ENCODE results near the gene OXER1.

DNA sequence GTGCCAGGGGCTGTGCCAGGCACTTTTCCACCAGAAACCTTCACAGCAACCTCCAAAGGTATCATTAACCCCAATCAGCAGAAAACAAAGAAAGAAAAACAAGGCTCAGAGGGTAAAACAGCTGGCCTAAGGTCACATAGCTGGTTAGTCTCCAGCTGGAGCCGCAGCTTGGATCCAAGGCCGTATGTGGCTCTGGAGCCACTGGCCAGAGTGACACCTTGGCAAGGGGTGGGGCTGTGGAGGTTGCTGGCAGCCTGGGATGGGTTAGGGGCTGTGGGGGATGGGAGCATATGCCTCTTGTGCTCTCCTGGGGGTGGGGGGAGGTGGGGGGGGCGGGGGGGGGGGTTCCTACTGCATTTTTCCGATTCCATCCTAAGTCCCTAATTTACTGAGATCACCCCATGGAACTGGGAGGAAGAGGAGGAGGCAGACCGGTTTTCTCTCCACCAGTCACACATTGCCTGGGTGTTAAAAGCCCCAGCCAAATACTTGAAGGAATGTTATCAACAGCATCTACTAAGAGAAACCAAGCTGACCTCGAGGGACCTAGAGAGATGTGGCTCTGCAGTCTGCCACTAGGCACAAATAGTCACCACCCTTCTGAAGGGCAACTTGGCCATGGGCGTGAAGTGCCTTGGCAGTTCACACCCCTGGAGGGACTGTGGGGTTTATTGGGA lies 20.4 kb upstream of the OXER1 start:
- TF ChIP-seq, protein P1, sequence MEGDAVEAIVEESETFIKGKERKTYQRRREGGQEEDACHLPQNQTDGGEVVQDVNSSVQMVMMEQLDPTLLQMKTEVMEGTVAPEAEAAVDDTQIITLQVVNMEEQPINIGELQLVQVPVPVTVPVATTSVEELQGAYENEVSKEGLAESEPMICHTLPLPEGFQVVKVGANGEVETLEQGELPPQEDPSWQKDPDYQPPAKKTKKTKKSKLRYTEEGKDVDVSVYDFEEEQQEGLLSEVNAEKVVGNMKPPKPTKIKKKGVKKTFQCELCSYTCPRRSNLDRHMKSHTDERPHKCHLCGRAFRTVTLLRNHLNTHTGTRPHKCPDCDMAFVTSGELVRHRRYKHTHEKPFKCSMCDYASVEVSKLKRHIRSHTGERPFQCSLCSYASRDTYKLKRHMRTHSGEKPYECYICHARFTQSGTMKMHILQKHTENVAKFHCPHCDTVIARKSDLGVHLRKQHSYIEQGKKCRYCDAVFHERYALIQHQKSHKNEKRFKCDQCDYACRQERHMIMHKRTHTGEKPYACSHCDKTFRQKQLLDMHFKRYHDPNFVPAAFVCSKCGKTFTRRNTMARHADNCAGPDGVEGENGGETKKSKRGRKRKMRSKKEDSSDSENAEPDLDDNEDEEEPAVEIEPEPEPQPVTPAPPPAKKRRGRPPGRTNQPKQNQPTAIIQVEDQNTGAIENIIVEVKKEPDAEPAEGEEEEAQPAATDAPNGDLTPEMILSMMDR (IDR thresholded peaks at IDR 0.05) = no peak
- no peak for TF ChIP-seq ZFX (IDR thresholded peaks at IDR 0.05; ENCODE audit: borderline replicate concordance)

Measured in 22Rv1 (cell line).